ENCODE measurements around the gene PSMD11. TPM values are rescaled to one million over a fixed set of nuclear protein-coding genes. Genes with fewer than 3 reads are reported as not detected.
A peak's percentile ranks its signal among the peaks of the same experiment; 100 is the strongest.
"Not testable (repeated sequence)": the region's sequence is repeated elsewhere in the genome, so short reads cannot be mapped to it uniquely, and the experiment has no call there.

Gene PSMD11
- total RNA-seq, 1 experiment from 2014 or later = 163 TPM

DNA sequence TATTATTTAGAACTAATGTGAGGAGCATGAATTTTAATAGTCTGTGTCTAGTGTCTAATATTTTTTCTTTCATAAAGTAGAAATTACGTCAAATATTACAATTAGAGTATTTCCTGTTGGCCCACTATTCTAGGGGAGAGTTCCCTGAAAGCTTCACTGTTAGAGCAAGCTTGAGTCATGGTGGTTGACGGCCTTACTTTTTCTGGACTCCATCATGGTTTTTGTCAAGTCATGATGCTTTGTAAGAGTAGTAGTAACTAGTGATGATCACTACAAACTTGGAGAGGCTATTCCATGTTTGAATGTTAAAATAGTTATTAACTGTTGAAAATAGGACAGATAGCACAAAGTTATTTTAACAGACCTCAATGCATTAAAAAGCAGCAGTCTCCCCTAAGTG, 1.7 kb downstream of the PSMD11 start:
- H3K9me3 ChIP-seq (ENCODE audit: low read length) = no peaks in the 10 kb centered on the region
- no peaks in the 10 kb centered on the region for H3F3A ChIP-seq (ENCODE audit: low read length, unreplicated experiment)
- no peak for TF ChIP-seq EZH2phosphoT487 (IDR thresholded peaks at IDR 0.05; ENCODE audit: borderline replicate concordance, low read length)
- TF ChIP-seq EZH2 (IDR thresholded peaks at IDR 0.05; ENCODE audit: low read length, unreplicated experiment) = no peak
- TF ChIP-seq, protein P1, sequence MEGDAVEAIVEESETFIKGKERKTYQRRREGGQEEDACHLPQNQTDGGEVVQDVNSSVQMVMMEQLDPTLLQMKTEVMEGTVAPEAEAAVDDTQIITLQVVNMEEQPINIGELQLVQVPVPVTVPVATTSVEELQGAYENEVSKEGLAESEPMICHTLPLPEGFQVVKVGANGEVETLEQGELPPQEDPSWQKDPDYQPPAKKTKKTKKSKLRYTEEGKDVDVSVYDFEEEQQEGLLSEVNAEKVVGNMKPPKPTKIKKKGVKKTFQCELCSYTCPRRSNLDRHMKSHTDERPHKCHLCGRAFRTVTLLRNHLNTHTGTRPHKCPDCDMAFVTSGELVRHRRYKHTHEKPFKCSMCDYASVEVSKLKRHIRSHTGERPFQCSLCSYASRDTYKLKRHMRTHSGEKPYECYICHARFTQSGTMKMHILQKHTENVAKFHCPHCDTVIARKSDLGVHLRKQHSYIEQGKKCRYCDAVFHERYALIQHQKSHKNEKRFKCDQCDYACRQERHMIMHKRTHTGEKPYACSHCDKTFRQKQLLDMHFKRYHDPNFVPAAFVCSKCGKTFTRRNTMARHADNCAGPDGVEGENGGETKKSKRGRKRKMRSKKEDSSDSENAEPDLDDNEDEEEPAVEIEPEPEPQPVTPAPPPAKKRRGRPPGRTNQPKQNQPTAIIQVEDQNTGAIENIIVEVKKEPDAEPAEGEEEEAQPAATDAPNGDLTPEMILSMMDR (conservative IDR thresholded peaks at IDR 0.05; ENCODE audit: low read depth, low read length) = no peak
- intact Hi-C loops (cut with micrococcal nuclease) = no loop called here
- ATAC-seq (no peak), DNase-seq (peak; percentile 27)
- no peak overlapping the region for H2AFZ ChIP-seq (ENCODE audit: low read length)
- CTCF ChIA-PET = no interaction called here
- H3K4me2 ChIP-seq (ENCODE audit: low read length) = peak overlapping the region; percentile 95
- no peaks in the 10 kb centered on the region for H3K9me2 ChIP-seq (replicated peaks; ENCODE audit: low read length)
- POLR2A ChIA-PET (ENCODE audit: unreplicated experiment) = no interaction called here
- peaks cover 16% of the 10 kb centered on the region for H3K4me1 ChIP-seq (ENCODE audit: insufficient read depth, low read length)
- H3K27ac ChIP-seq (ENCODE audit: low read length) = peak overlapping the region; percentile 10; the same call in 1 of the 2 replicates
- peak overlapping the region; percentile 89 for H3K4me3 ChIP-seq (ENCODE audit: low read length)
- peak overlapping the region; percentile 100 for H3K9ac ChIP-seq (ENCODE audit: low read length)
- peaks cover 38% of the 10 kb centered on the region for H3K36me3 ChIP-seq (ENCODE audit: low read depth, low read length)
- peaks cover 25% of the 10 kb centered on the region for H4K20me1 ChIP-seq (ENCODE audit: low read length)
- BruUV-seq (replicated peaks) = no TSS peak
- H3K27me3 ChIP-seq (ENCODE audit: low read length) = no peaks in the 10 kb centered on the region
- H3K79me2 ChIP-seq (ENCODE audit: low read length) = peaks cover 67% of the 10 kb centered on the region

DNA sequence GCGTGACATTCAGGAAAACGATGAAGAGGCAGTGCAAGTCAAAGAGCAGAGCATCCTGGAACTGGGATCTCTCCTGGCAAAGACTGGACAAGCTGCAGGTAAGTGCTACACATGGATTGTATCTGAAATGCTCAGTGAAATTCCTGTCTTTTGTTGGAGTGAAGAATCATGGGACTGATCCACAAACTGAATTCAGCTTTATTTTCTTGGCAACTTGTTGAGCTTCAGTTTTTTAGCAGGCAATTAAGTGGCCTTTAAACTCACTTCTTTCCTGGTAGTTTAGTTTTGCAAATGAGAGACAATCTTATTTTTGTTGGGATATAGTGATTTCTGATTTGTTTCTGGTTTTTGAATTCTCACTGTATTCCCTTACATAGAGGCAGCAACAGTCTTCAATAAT, 2.6 kb downstream of the PSMD11 start:
- no peak for DNase-seq
- no peaks in the 10 kb centered on the region for H3K9me2 ChIP-seq (replicated peaks; ENCODE audit: low read length)
- H3K27me3 ChIP-seq (ENCODE audit: low read length) = no peaks in the 10 kb centered on the region
- POLR2A ChIA-PET (ENCODE audit: unreplicated experiment) = no interaction called here
- ATAC-seq = no peak
- peaks cover 32% of the 10 kb centered on the region for H4K20me1 ChIP-seq (ENCODE audit: low read length)
- H3K27ac ChIP-seq (ENCODE audit: low read length) = no peak overlapping the region
- intact Hi-C loops (cut with micrococcal nuclease) = no loop called here
- CTCF ChIA-PET = no interaction called here
- H2AFZ ChIP-seq (ENCODE audit: low read length) = no peak overlapping the region
- H3K9me3 ChIP-seq (ENCODE audit: low read length) = no peaks in the 10 kb centered on the region
- H3K4me1 ChIP-seq (ENCODE audit: insufficient read depth, low read length) = peaks cover 16% of the 10 kb centered on the region
- H3K79me2 ChIP-seq (ENCODE audit: low read length) = peaks cover 77% of the 10 kb centered on the region
- TF ChIP-seq EZH2 (IDR thresholded peaks at IDR 0.05; ENCODE audit: low read length, unreplicated experiment) (no peak), EZH2phosphoT487 (IDR thresholded peaks at IDR 0.05; ENCODE audit: borderline replicate concordance, low read length) (no peak)
- no peak overlapping the region for H3K9ac ChIP-seq (ENCODE audit: low read length)
- peak overlapping the region; percentile 95 for H3K4me2 ChIP-seq (ENCODE audit: low read length)
- peaks cover 48% of the 10 kb centered on the region for H3K36me3 ChIP-seq (ENCODE audit: low read depth, low read length)
- BruUV-seq (replicated peaks) = no TSS peak
- H3F3A ChIP-seq (ENCODE audit: low read length, unreplicated experiment) = no peaks in the 10 kb centered on the region
- peak overlapping the region; percentile 89 for H3K4me3 ChIP-seq (ENCODE audit: low read length)

DNA sequence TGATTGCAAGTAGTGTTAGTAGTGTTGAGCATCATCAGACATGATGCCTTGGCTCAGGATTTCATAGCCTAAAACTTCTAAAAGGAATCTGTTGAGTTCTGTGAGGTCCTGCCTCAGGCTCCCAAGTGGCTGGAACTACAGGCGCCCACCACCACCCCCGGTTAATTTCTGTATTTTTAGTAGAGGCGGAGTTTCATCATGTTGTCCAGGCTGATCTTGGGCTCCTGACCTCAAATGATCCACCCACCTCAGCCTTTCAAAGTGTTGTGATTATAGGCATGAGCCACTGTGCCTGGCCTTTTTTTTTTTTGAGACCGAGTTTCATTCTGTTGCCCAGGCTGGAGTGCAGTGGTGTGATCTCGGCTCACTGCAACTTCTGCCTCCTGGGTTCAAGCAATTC, 5.7 kb downstream of the PSMD11 start:
- ChIA-PET POLR2A (ENCODE audit: unreplicated experiment) (no interaction called here), CTCF (no interaction called here)
- no peaks in the 10 kb centered on the region for H3K27me3 ChIP-seq (ENCODE audit: low read length)

DNA sequence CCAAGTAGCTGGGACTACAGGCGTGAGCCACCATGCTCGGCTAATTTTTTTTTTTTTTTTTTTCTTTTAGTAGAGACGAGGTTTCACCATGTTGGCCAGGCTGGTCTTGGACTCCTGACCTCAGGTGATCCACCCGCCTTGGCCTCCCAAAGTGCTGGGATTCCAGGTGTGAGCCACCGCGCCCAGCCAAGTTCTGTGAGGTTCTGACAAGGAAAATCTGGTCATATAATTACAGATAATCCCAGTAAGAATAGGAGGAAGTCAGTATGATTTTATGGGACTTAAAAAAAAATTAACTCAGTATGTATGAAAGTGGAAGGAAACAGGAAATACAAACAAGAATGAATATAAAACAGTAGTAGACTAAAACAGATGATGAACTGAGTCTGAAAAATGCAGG, 6.1 kb downstream of the PSMD11 start:
- intact Hi-C loops (cut with micrococcal nuclease); CTCF ChIA-PET; H2AFZ ChIP-seq (ENCODE audit: low read length); ATAC-seq; H3F3A ChIP-seq (ENCODE audit: low read length, unreplicated experiment); H3K27me3 ChIP-seq (ENCODE audit: low read length); H3K4me2 ChIP-seq (ENCODE audit: low read length); H3K27ac ChIP-seq (ENCODE audit: low read length); H3K4me3 ChIP-seq (ENCODE audit: low read length); H3K9ac ChIP-seq (ENCODE audit: low read length); H3K9me3 ChIP-seq (ENCODE audit: low read length); H3K9me2 ChIP-seq (replicated peaks; ENCODE audit: low read length); POLR2A ChIA-PET (ENCODE audit: unreplicated experiment); BruUV-seq (replicated peaks); DNase-seq: not testable (repeated sequence)
- peaks cover 51% of the 10 kb centered on the region for H4K20me1 ChIP-seq (ENCODE audit: low read length)
- H3K36me3 ChIP-seq (ENCODE audit: low read depth, low read length) = peaks cover 82% of the 10 kb centered on the region
- H3K4me1 ChIP-seq (ENCODE audit: insufficient read depth, low read length) = peaks cover 16% of the 10 kb centered on the region
- peaks cover 100% of the 10 kb centered on the region for H3K79me2 ChIP-seq (ENCODE audit: low read length)

More for the DNA sequence above, 5.7 kb downstream of the PSMD11 start:
- DNase-seq (no peak), ATAC-seq (no peak)
- H3K79me2 ChIP-seq (ENCODE audit: low read length) = peaks cover 100% of the 10 kb centered on the region
- TF ChIP-seq EZH2phosphoT487 (IDR thresholded peaks at IDR 0.05; ENCODE audit: borderline replicate concordance, low read length) = no peak
- TF ChIP-seq, protein P1 (conservative IDR thresholded peaks at IDR 0.05; ENCODE audit: low read depth, low read length) = no peak
- TF ChIP-seq EZH2 (IDR thresholded peaks at IDR 0.05; ENCODE audit: low read length, unreplicated experiment) = no peak
- no peak overlapping the region for H3K4me3 ChIP-seq (ENCODE audit: low read length)
- peaks cover 78% of the 10 kb centered on the region for H3K36me3 ChIP-seq (ENCODE audit: low read depth, low read length)
- H4K20me1 ChIP-seq (ENCODE audit: low read length) = peaks cover 52% of the 10 kb centered on the region
- intact Hi-C loops (cut with micrococcal nuclease) = no loop called here
- no peaks in the 10 kb centered on the region for H3K9me3 ChIP-seq (ENCODE audit: low read length)
- no peak overlapping the region for H3K27ac ChIP-seq (ENCODE audit: low read length)
- no peak overlapping the region for H3K9ac ChIP-seq (ENCODE audit: low read length)
- no peak overlapping the region for H3K4me2 ChIP-seq (ENCODE audit: low read length)
- H3F3A ChIP-seq (ENCODE audit: low read length, unreplicated experiment) = no peaks in the 10 kb centered on the region
- no TSS peak for BruUV-seq (replicated peaks)
- peaks cover 16% of the 10 kb centered on the region for H3K4me1 ChIP-seq (ENCODE audit: insufficient read depth, low read length)
- H2AFZ ChIP-seq (ENCODE audit: low read length) = no peak overlapping the region
- H3K9me2 ChIP-seq (replicated peaks; ENCODE audit: low read length) = no peaks in the 10 kb centered on the region

Data from PC-3 (cell line).